GM23338 (cell line): ENCODE measurements around the gene SPN.
"Not testable (repeated sequence)": the region's sequence is repeated elsewhere in the genome, so short reads cannot be mapped to it uniquely, and the experiment has no call there.

ENCODE experiments used
- CTCF ChIP-seq, 2 experiments: fragments of 200-600 bp in 1 of 2; sonication (generic) in 1 of 2; conservative IDR thresholded peaks; 2 replicates each; pipeline versions ENCODE4 v1.5.1 to v1.6.1; 2016 to 2017; ENCODE audit warnings: antibody characterized with exemption in 2 of 2, low read depth in 2 of 2, mild to moderate bottlenecking in 2 of 2, moderate library complexity in 1 of 2
- EZH2phosphoT487 ChIP-seq: fragments of 200-600 bp; sonication (generic); IDR thresholded peaks from one replicate; pipeline ENCODE4 v1.8.1; 2018; ENCODE audit warnings: antibody characterized with exemption; ENCODE audit not compliant: unreplicated experiment

GRCh38 chr16:29709657-29710056 lies 46.6 kb downstream of the SPN start:
- not testable (repeated sequence) for TF ChIP-seq EZH2phosphoT487; CTCF (conservative IDR thresholded peaks at IDR 0.05; ENCODE audit: low read depth in 2 of 2)
